HEK293 (cell line): ENCODE results near the gene UBE2D4.

Source experiments
- BCL11A ChIP-seq: fragments of 450-650 bp; formaldehyde crosslinking; IDR thresholded peaks from 2 replicates; pipeline ENCODE4 v1.5.1; 2016; ENCODE audit warnings: low read depth, missing biosample characterization, missing genetic modification characterization
- KLF8 ChIP-seq: fragments of 450-650 bp; formaldehyde crosslinking; IDR thresholded peaks from 2 replicates; pipeline ENCODE4 v1.5.1; 2016; ENCODE audit warnings: missing biosample characterization, missing genetic modification characterization
- OSR2 ChIP-seq: fragments of 450-650 bp; formaldehyde crosslinking; IDR thresholded peaks from 2 replicates; pipeline ENCODE4 v1.5.1; 2016; ENCODE audit warnings: missing biosample characterization, missing genetic modification characterization
- RBAK ChIP-seq: fragments of 450-650 bp; formaldehyde crosslinking; IDR thresholded peaks from 2 replicates; pipeline ENCODE4 v1.5.1; 2016; ENCODE audit warnings: missing biosample characterization, missing genetic modification characterization
- WT1 ChIP-seq: fragments of 450-650 bp; formaldehyde crosslinking; IDR thresholded peaks from 2 replicates; pipeline ENCODE4 v1.5.1; 2016; ENCODE audit warnings: missing biosample characterization, missing genetic modification characterization
- ZBTB11 ChIP-seq: fragments of 450-650 bp; formaldehyde crosslinking; conservative IDR thresholded peaks from 2 replicates; pipeline ENCODE4 v1.5.1; 2016; ENCODE audit warnings: low read depth, missing biosample characterization, missing genetic modification characterization
- ZBTB26 ChIP-seq: fragments of 450-650 bp; formaldehyde crosslinking; optimal IDR thresholded peaks from 2 replicates; pipeline ENCODE3; 2016; ENCODE audit warnings: missing biosample characterization, mild to moderate bottlenecking, missing genetic modification characterization
- ZBTB8A ChIP-seq: fragments of 450-650 bp; formaldehyde crosslinking; IDR thresholded peaks from 2 replicates; pipeline ENCODE4 v1.5.1; 2016; ENCODE audit warnings: missing biosample characterization, missing genetic modification characterization
- ZEB2 ChIP-seq: fragments of 450-650 bp; formaldehyde crosslinking; IDR thresholded peaks from 2 replicates; pipeline ENCODE4 v1.5.1; 2016; ENCODE audit warnings: missing biosample characterization, missing genetic modification characterization
- ZFHX2 ChIP-seq: fragments of 450-650 bp; formaldehyde crosslinking; conservative IDR thresholded peaks from 2 replicates; pipeline ENCODE4 v1.5.1; 2016; ENCODE audit warnings: missing biosample characterization, missing genetic modification characterization
- ZNF10 ChIP-seq: fragments of 450-650 bp; formaldehyde crosslinking; IDR thresholded peaks from 2 replicates; pipeline ENCODE4 v1.5.1; 2017; ENCODE audit warnings: missing biosample characterization, missing genetic modification characterization
- ZNF335 ChIP-seq: fragments of 450-650 bp; formaldehyde crosslinking; conservative IDR thresholded peaks from 2 replicates; pipeline ENCODE4 v1.5.1; 2016; ENCODE audit warnings: missing biosample characterization, missing genetic modification characterization
- ZNF350 ChIP-seq: fragments of 450-650 bp; formaldehyde crosslinking; IDR thresholded peaks from 2 replicates; pipeline ENCODE4 v1.5.0; 2017; ENCODE audit warnings: missing biosample characterization, mild to moderate bottlenecking, missing genetic modification characterization
- ZNF488 ChIP-seq: fragments of 450-650 bp; formaldehyde crosslinking; IDR thresholded peaks from 2 replicates; pipeline ENCODE4 v1.5.1; 2016; ENCODE audit warnings: missing biosample characterization, missing genetic modification characterization
- ZNF560 ChIP-seq: fragments of 450-650 bp; formaldehyde crosslinking; IDR thresholded peaks from 2 replicates; pipeline ENCODE4 v1.5.1; 2017; ENCODE audit warnings: missing biosample characterization, missing genetic modification characterization, borderline replicate concordance
- ZNF626 ChIP-seq: fragments of 450-650 bp; sonication (Bioruptor Pico); formaldehyde crosslinking; IDR thresholded peaks from 2 replicates; pipeline ENCODE4 v1.5.1; 2018; ENCODE audit warnings: missing biosample characterization, missing genetic modification characterization, inconsistent platforms
- ZNF629 ChIP-seq: fragments of 450-650 bp; formaldehyde crosslinking; IDR thresholded peaks from 2 replicates; pipeline ENCODE4 v1.5.1; 2017; ENCODE audit warnings: missing biosample characterization, missing genetic modification characterization
- ZNF639 ChIP-seq: fragments of 450-650 bp; formaldehyde crosslinking; IDR thresholded peaks from 2 replicates; pipeline ENCODE4 v1.5.1; 2016; ENCODE audit warnings: missing biosample characterization, missing genetic modification characterization
- TF ChIP-seq, protein P1 (sequence below): fragments of 450-650 bp; formaldehyde crosslinking; IDR thresholded peaks from 2 replicates; pipeline ENCODE4 v1.5.1; 2017; ENCODE audit warnings: missing biosample characterization, missing genetic modification characterization
- TF ChIP-seq, protein P2 (sequence below): fragments of 450-650 bp; formaldehyde crosslinking; IDR thresholded peaks from 2 replicates; pipeline ENCODE4 v1.5.1; 2016; ENCODE audit warnings: missing biosample characterization, missing genetic modification characterization
- TF ChIP-seq, protein P3 (sequence below): fragments of 450-650 bp; formaldehyde crosslinking; IDR thresholded peaks from 2 replicates; pipeline ENCODE4 v1.5.1; 2016; ENCODE audit warnings: missing biosample characterization, missing genetic modification characterization

The UBE2D4 gene

DNA sequence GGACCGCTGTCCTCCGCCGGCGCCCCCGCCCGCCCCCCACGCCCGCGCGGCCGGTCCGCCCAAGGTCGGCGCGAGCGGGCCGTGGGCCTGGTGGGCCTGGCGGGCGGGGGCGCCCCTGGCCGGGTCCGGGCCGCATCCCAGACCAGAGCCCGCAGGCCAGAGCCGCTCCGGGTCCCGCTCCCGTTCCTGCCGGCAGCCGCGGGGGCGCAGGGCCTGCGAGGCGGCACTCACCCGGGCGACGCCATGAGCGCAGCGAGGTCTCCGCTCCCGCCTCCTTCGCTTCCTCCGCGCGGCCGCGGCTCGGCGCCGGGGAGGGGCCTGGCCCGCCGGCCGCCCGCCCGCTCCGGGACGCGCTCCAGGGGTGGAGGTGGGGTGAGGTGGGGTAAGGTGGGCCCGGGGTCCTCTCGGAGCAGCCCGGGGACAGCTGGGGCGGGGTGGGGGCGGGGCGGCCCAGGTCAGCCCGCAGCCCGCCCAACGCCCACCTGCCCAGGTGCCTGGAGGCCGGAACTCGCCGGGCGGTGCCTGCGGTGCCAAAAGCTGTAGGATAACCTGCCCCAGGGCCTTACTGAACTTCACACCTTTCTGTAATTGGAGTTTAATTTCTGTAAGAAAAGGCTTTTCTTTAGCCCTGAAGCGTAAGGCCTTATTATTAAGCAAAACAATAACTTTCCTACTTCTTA lies 19.8 kb upstream of the UBE2D4 start, which contains the start of gene URGCP (continued):
- TF ChIP-seq ZBTB26 (tag by site-specific recombination) (peak; percentile 16), RBAK (tag by site-specific recombination) (no peak), ZNF10 (tag by site-specific recombination) (no peak), ZNF629 (tag by site-specific recombination) (no peak), WT1 (tag by site-specific recombination) (no peak), ZFHX2 (tag by site-specific recombination) (peak; percentile 53), ZNF335 (tag by site-specific recombination) (peak; percentile 77), ZNF488 (tag by site-specific recombination) (no peak), ZNF639 (tag by site-specific recombination) (no peak), ZNF560 (tag by site-specific recombination) (no peak), ZBTB8A (tag by site-specific recombination) (peak; percentile 39), ZNF350 (tag by site-specific recombination) (no peak), OSR2 (tag by site-specific recombination) (no peak), BCL11A (tag by site-specific recombination) (no peak), KLF8 (peak; percentile 54; the same call in 1 of the 2 replicates), ZBTB11 (no peak), ZNF626 (tag by site-specific recombination) (no peak), ZEB2 (tag by site-specific recombination) (0 out of 2 replicates have a peak, but pooled peaks have one; percentile 18)
- TF ChIP-seq, protein P1, sequence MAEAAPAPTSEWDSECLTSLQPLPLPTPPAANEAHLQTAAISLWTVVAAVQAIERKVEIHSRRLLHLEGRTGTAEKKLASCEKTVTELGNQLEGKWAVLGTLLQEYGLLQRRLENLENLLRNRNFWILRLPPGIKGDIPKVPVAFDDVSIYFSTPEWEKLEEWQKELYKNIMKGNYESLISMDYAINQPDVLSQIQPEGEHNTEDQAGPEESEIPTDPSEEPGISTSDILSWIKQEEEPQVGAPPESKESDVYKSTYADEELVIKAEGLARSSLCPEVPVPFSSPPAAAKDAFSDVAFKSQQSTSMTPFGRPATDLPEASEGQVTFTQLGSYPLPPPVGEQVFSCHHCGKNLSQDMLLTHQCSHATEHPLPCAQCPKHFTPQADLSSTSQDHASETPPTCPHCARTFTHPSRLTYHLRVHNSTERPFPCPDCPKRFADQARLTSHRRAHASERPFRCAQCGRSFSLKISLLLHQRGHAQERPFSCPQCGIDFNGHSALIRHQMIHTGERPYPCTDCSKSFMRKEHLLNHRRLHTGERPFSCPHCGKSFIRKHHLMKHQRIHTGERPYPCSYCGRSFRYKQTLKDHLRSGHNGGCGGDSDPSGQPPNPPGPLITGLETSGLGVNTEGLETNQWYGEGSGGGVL (tag by site-specific recombination): no peak
- TF ChIP-seq, protein P2, sequence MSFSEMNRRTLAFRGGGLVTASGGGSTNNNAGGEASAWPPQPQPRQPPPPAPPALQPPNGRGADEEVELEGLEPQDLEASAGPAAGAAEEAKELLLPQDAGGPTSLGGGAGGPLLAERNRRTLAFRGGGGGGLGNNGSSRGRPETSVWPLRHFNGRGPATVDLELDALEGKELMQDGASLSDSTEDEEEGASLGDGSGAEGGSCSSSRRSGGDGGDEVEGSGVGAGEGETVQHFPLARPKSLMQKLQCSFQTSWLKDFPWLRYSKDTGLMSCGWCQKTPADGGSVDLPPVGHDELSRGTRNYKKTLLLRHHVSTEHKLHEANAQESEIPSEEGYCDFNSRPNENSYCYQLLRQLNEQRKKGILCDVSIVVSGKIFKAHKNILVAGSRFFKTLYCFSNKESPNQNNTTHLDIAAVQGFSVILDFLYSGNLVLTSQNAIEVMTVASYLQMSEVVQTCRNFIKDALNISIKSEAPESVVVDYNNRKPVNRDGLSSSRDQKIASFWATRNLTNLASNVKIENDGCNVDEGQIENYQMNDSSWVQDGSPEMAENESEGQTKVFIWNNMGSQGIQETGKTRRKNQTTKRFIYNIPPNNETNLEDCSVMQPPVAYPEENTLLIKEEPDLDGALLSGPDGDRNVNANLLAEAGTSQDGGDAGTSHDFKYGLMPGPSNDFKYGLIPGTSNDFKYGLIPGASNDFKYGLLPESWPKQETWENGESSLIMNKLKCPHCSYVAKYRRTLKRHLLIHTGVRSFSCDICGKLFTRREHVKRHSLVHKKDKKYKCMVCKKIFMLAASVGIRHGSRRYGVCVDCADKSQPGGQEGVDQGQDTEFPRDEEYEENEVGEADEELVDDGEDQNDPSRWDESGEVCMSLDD: no peak
- TF ChIP-seq, protein P3, sequence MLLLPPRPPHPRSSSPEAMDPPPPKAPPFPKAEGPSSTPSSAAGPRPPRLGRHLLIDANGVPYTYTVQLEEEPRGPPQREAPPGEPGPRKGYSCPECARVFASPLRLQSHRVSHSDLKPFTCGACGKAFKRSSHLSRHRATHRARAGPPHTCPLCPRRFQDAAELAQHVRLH: no peak
